WTC11 (cell line): ENCODE data around the gene PALM3. TPM values are rescaled to one million over a fixed set of nuclear protein-coding genes. Genes with fewer than 3 reads are reported as not detected.
A peak's percentile ranks its signal among the peaks of the same experiment; 100 is the strongest.

Source experiments
- ATAC-seq: fragments of 200-7000 bp; cut with Tn5 transposase; 2 replicates; pipeline ENCODE4 v1.10.0; 2021; ENCODE audit warnings: mild to moderate bottlenecking, moderate library complexity
- CTCF ChIA-PET: fragments of 300-600 bp; sonication (Branson Sonifier 250); formaldehyde crosslinking; loops from one replicate; lab custom pipeline; 2021; ENCODE audit warnings: antibody characterized with exemption; lab: Charles Lee
- POLR2A ChIA-PET: fragments of 350-600 bp; sonication (Branson Sonifier 250); formaldehyde crosslinking; loops from one replicate; lab custom pipeline; 2021; ENCODE audit warnings: antibody characterized with exemption; lab: Charles Lee
- DNase-seq: peaks from one replicate; pipeline ENCODE4 v3.0.0; 2021; ENCODE audit warnings: low spot score
- H3K27ac Mint-ChIP-seq: 2 replicates; pipeline ENCODE4 v1.8.0; 2021; ENCODE audit warnings: mixed read lengths
- H3K27me3 Mint-ChIP-seq: 2 replicates; pipeline ENCODE4 v1.8.0; 2021; ENCODE audit warnings: low read depth, mild to moderate bottlenecking, moderate library complexity, mixed read lengths
- H3K36me3 Mint-ChIP-seq: 2 replicates; pipeline ENCODE4 v1.8.0; 2021; ENCODE audit warnings: mixed read lengths
- H3K4me1 Mint-ChIP-seq: 2 replicates; pipeline ENCODE4 v1.8.0; 2022; ENCODE audit warnings: mixed read lengths
- H3K4me3 Mint-ChIP-seq: 2 replicates; pipeline ENCODE4 v1.8.0; 2021; ENCODE audit warnings: mild to moderate bottlenecking, moderate library complexity, mixed read lengths
- H3K9me3 Mint-ChIP-seq: 2 replicates; pipeline ENCODE4 v1.8.0; 2021; ENCODE audit warnings: mixed read lengths
- ETV6 ChIP-seq: sonication (generic); formaldehyde crosslinking; IDR thresholded peaks from 2 replicates; pipeline ENCODE4 v1.8.1; 2022; ENCODE audit warnings: mild to moderate bottlenecking, missing genetic modification reagents
- GRHL2 ChIP-seq: fragments of 250-450 bp; sonication (Bioruptor Pico); IDR thresholded peaks from 2 replicates; pipeline ENCODE4 v1.8.0; 2022; ENCODE audit warnings: mild to moderate bottlenecking, moderate library complexity; ENCODE audit not compliant: insufficient replicate concordance, severe bottlenecking
- JUN ChIP-seq: sonication (generic); formaldehyde crosslinking; IDR thresholded peaks from 2 replicates; pipeline ENCODE4 v1.8.0; 2023; ENCODE audit warnings: mild to moderate bottlenecking, missing genetic modification reagents
- MYBL2 ChIP-seq: sonication (generic); formaldehyde crosslinking; IDR thresholded peaks from 2 replicates; pipeline ENCODE4 v1.8.1; 2023; ENCODE audit warnings: mild to moderate bottlenecking, moderate library complexity, missing genetic modification reagents
- RELA ChIP-seq: sonication (generic); formaldehyde crosslinking; IDR thresholded peaks from 2 replicates; pipeline ENCODE4 v1.8.1; 2022; ENCODE audit warnings: missing genetic modification reagents, mild to moderate bottlenecking, borderline replicate concordance
- ZBTB21 ChIP-seq: sonication (generic); formaldehyde crosslinking; IDR thresholded peaks from 2 replicates; pipeline ENCODE4 v1.8.1; 2023; ENCODE audit warnings: mild to moderate bottlenecking, missing genetic modification reagents, borderline replicate concordance
- ZNF121 ChIP-seq: sonication (generic); formaldehyde crosslinking; IDR thresholded peaks from 2 replicates; pipeline ENCODE4 v1.8.0; 2023; ENCODE audit warnings: missing genetic modification reagents
- ZNF138 ChIP-seq: sonication (generic); formaldehyde crosslinking; conservative IDR thresholded peaks from 2 replicates; pipeline ENCODE4 v1.8.1; 2022; ENCODE audit warnings: mild to moderate bottlenecking, moderate library complexity, missing genetic modification reagents
- total RNA-seq: library from RNA; stranded (reverse); gene quantifications from 3 replicates; pipeline ENCODE4 v1.2.3, GENCODE V29; 2021
- TF ChIP-seq, protein P1 (sequence below): sonication (generic); formaldehyde crosslinking; IDR thresholded peaks from 2 replicates; pipeline ENCODE4 v1.8.0; 2023; ENCODE audit warnings: mild to moderate bottlenecking, missing genetic modification reagents
- TF ChIP-seq, protein P2 (sequence below): fragments of 250-450 bp; sonication (Bioruptor Pico); IDR thresholded peaks from 2 replicates; pipeline ENCODE4 v1.9.0; 2021; ENCODE audit warnings: mild to moderate bottlenecking
- TF ChIP-seq, protein P3 (sequence below): fragments of 250-450 bp; sonication (Bioruptor Pico); conservative IDR thresholded peaks from 2 replicates; pipeline ENCODE4 v1.9.0; 2021; ENCODE audit warnings: mild to moderate bottlenecking
- TF ChIP-seq, protein P4 (sequence below): fragments of 200-600 bp; IDR thresholded peaks from 2 replicates; pipeline ENCODE4 v1.8.0; 2022; ENCODE audit warnings: antibody characterized with exemption
- TF ChIP-seq, protein P5 (sequence below): sonication (generic); formaldehyde crosslinking; IDR thresholded peaks from 2 replicates; pipeline ENCODE4 v1.8.1; 2023; ENCODE audit warnings: mild to moderate bottlenecking, missing genetic modification reagents, borderline replicate concordance
- TF ChIP-seq, protein P6 (sequence below): sonication (generic); formaldehyde crosslinking; IDR thresholded peaks from 2 replicates; pipeline ENCODE4 v1.8.1; 2022; ENCODE audit warnings: low read depth, missing genetic modification reagents, borderline replicate concordance
- TF ChIP-seq, protein P7 (sequence below): fragments of 250-450 bp; sonication (Bioruptor Pico); IDR thresholded peaks from 2 replicates; pipeline ENCODE4 v1.8.0; 2021; ENCODE audit warnings: mild to moderate bottlenecking

The PALM3 gene
- total RNA-seq, 1 experiment from 2014 or later, result 31.1 TPM

DNA sequence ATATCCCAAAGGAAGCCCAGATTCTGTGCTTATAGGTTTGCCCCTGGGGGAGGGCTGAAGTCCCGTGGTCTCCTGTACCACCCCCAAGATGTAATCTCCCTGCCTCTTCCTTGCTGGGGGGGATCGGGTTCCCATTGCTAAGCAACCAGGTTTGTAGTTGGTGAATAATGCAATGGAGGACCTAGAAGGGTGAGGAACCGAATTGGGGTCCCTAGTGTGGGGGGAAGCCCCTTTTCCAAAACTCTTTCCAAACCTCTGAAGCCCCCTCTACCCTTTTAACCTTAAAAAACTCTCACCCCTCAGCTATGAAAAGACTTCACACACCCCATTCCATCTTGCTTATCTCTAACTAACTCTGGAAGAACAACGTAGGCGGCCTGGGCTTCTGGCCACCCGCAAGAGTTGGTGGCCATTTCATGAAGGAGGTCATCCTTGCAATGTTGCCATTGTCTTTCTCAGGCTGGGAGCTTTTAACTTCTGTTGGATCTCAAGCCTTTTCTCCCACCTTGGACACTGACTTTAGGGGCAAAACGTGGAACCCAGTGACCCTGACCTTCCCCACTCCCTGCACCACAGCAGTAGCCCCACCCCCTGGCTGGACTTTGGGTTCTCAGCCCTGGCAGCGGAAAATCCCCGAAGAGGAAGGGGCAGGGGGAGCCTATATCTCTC, 661 bp downstream of the PALM3 start:
- peaks cover 32% of the 10 kb centered on the region for H3K27me3 Mint-ChIP-seq
- H3K27ac Mint-ChIP-seq, result no peak overlapping the region
- peaks cover 16% of the 10 kb centered on the region for H3K4me1 Mint-ChIP-seq
- ChIA-PET CTCF (interaction anchor here (1.4 to 7.8 kb wide), 5 partner anchors 10 to 180 kb away, joined by 3 to 187 read pairs (median 14); partner anchors contain the start of gene MISP3), POLR2A (no interaction called here)
- DNase-seq (no peak), ATAC-seq (no peak)
- TF ChIP-seq RELA (CRISPR knock-in tag) (no peak), ZNF138 (CRISPR knock-in tag) (no peak)
- no peak overlapping the region for H3K4me3 Mint-ChIP-seq
- H3K36me3 Mint-ChIP-seq, result no peaks in the 10 kb centered on the region
- no peaks in the 10 kb centered on the region for H3K9me3 Mint-ChIP-seq

DNA sequence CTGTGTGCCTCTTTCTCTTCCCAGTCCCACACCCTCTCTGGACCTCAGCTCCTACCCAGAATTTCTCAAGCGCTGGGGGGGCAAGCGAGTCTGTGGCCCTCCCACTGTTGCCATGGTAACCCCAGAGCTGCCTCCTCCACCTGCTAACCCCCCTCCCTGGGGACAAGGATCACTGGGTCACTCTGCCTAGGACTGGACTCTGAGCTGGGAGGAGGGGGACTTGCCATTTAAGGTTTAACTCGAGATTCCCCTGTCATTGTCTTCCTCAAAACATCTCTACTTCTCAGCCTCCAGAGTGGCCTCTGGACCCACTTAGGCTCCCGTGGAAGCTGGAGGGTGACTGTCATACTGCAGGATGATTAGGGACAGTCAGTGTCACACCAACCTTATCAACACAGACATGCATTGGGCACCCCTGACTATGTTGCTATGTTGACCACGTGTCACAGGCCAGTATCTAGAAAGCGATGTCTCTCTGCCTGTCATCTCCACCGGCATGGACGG, 2.2 kb downstream of the PALM3 start:
- POLR2A ChIA-PET, result no interaction called here
- TF ChIP-seq, protein P1, sequence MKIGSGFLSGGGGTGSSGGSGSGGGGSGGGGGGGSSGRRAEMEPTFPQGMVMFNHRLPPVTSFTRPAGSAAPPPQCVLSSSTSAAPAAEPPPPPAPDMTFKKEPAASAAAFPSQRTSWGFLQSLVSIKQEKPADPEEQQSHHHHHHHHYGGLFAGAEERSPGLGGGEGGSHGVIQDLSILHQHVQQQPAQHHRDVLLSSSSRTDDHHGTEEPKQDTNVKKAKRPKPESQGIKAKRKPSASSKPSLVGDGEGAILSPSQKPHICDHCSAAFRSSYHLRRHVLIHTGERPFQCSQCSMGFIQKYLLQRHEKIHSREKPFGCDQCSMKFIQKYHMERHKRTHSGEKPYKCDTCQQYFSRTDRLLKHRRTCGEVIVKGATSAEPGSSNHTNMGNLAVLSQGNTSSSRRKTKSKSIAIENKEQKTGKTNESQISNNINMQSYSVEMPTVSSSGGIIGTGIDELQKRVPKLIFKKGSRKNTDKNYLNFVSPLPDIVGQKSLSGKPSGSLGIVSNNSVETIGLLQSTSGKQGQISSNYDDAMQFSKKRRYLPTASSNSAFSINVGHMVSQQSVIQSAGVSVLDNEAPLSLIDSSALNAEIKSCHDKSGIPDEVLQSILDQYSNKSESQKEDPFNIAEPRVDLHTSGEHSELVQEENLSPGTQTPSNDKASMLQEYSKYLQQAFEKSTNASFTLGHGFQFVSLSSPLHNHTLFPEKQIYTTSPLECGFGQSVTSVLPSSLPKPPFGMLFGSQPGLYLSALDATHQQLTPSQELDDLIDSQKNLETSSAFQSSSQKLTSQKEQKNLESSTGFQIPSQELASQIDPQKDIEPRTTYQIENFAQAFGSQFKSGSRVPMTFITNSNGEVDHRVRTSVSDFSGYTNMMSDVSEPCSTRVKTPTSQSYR (CRISPR knock-in tag), result no peak
- TF ChIP-seq GRHL2 (CRISPR knock-in tag), result no peak
- TF ChIP-seq MYBL2 (CRISPR knock-in tag), result no peak
- TF ChIP-seq ZBTB21, result no peak
- TF ChIP-seq, protein P2, sequence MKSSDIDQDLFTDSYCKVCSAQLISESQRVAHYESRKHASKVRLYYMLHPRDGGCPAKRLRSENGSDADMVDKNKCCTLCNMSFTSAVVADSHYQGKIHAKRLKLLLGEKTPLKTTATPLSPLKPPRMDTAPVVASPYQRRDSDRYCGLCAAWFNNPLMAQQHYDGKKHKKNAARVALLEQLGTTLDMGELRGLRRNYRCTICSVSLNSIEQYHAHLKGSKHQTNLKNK (CRISPR knock-in tag), result no peak
- TF ChIP-seq, all 79 proteins: peak for 0
- DNase-seq (no peak), ATAC-seq (no peak)
- no peak overlapping the region for H3K4me3 Mint-ChIP-seq
- no peak overlapping the region for H3K27ac Mint-ChIP-seq
- CTCF ChIA-PET, result interaction anchor here (0.8 to 7.8 kb wide), 26 partner anchors 12 to 347 kb away, joined by 3 to 187 read pairs (median 6); partner anchors contain the start of genes ASF1B, CC2D1A, DCAF15 and IL27RA
- H3K4me1 Mint-ChIP-seq, result peaks cover 16% of the 10 kb centered on the region
- H3K9me3 Mint-ChIP-seq, result no peaks in the 10 kb centered on the region
- H3K27me3 Mint-ChIP-seq, result peaks cover 32% of the 10 kb centered on the region
- H3K36me3 Mint-ChIP-seq, result no peaks in the 10 kb centered on the region

DNA sequence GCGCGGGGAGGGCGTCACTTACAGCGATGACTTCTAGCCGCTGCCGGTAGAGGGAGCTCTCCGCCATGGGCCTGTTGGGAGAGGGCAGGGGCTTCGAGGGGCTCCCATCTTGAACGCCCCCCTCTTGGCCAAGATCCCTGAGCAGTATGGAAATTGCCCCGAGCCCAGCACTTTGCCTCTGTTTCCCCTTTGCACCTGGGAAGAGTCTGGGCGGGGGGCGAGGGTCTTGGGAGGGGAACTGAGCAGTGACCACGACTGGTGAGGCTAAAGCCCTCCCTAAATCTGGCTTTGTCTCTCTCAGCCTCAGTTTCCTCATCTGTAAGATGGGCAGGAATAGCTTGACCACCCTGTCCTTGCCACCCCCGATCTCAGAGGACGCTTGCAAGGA, 2.8 kb downstream of the PALM3 start:
- ATAC-seq, result peak; percentile 50
- Mint-ChIP-seq H3K4me3 (peak overlapping the region; percentile 86), H3K4me1 (peaks cover 16% of the 10 kb centered on the region), H3K9me3 (no peaks in the 10 kb centered on the region), H3K27ac (no peak overlapping the region), H3K27me3 (peaks cover 32% of the 10 kb centered on the region), H3K36me3 (no peaks in the 10 kb centered on the region)
- CTCF ChIA-PET, result interaction anchor here (0.6 to 7.8 kb wide), 58 partner anchors 12 to 902 kb away, joined by 3 to 187 read pairs (median 4); partner anchors contain the start of genes ASF1B, C19orf67, CC2D1A and DCAF15
- DNase-seq, result peak; percentile 78
- POLR2A ChIA-PET, result interaction anchor here (0.6 kb wide), 2 partner anchors 51 to 951 kb away, joined by 4 to 6 read pairs; no protein-coding TSS in a partner anchor
- TF ChIP-seq ETV6 (CRISPR knock-in tag) (no peak), JUN (CRISPR knock-in tag) (no peak), ZNF121 (CRISPR knock-in tag) (no peak)
- TF ChIP-seq, protein P3, sequence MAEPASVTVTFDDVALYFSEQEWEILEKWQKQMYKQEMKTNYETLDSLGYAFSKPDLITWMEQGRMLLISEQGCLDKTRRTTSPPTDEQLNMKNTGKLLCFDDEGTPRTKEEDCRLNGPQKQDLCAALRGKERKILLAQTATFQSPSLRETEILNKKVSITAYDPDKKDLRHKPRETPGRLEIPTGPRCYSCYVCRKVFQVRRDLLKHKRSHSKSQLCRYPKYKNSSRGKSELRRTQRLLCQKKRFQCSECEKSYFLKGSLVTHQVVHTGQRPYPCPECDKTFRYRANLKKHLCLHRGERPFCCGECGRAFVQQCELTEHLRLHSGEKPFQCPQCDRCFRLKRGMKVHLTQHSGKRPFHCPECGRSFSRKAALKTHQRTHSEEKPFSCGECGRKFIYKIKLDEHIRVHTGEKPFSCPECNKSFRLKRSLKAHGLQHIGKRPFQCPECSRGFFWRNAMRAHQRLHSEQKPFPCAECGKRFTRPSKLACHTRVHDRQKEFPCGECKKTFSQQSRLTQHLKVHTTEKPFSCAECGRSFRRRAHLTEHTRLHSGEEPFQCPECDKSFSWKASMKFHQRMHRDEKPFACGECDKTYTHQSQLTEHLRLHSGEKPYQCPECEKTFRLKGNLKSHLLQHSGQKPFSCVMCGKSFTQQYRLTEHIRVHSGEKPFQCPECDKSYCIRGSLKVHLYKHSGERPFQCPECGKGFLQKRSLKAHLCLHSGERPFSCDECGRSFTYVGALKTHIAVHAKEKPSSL (CRISPR knock-in tag), result no peak
- TF ChIP-seq, protein P4, sequence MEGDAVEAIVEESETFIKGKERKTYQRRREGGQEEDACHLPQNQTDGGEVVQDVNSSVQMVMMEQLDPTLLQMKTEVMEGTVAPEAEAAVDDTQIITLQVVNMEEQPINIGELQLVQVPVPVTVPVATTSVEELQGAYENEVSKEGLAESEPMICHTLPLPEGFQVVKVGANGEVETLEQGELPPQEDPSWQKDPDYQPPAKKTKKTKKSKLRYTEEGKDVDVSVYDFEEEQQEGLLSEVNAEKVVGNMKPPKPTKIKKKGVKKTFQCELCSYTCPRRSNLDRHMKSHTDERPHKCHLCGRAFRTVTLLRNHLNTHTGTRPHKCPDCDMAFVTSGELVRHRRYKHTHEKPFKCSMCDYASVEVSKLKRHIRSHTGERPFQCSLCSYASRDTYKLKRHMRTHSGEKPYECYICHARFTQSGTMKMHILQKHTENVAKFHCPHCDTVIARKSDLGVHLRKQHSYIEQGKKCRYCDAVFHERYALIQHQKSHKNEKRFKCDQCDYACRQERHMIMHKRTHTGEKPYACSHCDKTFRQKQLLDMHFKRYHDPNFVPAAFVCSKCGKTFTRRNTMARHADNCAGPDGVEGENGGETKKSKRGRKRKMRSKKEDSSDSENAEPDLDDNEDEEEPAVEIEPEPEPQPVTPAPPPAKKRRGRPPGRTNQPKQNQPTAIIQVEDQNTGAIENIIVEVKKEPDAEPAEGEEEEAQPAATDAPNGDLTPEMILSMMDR, result peak; percentile 87
- TF ChIP-seq, protein P5, sequence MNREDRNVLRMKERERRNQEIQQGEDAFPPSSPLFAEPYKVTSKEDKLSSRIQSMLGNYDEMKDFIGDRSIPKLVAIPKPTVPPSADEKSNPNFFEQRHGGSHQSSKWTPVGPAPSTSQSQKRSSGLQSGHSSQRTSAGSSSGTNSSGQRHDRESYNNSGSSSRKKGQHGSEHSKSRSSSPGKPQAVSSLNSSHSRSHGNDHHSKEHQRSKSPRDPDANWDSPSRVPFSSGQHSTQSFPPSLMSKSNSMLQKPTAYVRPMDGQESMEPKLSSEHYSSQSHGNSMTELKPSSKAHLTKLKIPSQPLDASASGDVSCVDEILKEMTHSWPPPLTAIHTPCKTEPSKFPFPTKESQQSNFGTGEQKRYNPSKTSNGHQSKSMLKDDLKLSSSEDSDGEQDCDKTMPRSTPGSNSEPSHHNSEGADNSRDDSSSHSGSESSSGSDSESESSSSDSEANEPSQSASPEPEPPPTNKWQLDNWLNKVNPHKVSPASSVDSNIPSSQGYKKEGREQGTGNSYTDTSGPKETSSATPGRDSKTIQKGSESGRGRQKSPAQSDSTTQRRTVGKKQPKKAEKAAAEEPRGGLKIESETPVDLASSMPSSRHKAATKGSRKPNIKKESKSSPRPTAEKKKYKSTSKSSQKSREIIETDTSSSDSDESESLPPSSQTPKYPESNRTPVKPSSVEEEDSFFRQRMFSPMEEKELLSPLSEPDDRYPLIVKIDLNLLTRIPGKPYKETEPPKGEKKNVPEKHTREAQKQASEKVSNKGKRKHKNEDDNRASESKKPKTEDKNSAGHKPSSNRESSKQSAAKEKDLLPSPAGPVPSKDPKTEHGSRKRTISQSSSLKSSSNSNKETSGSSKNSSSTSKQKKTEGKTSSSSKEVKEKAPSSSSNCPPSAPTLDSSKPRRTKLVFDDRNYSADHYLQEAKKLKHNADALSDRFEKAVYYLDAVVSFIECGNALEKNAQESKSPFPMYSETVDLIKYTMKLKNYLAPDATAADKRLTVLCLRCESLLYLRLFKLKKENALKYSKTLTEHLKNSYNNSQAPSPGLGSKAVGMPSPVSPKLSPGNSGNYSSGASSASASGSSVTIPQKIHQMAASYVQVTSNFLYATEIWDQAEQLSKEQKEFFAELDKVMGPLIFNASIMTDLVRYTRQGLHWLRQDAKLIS (CRISPR knock-in tag), result no peak
- TF ChIP-seq, protein P6, sequence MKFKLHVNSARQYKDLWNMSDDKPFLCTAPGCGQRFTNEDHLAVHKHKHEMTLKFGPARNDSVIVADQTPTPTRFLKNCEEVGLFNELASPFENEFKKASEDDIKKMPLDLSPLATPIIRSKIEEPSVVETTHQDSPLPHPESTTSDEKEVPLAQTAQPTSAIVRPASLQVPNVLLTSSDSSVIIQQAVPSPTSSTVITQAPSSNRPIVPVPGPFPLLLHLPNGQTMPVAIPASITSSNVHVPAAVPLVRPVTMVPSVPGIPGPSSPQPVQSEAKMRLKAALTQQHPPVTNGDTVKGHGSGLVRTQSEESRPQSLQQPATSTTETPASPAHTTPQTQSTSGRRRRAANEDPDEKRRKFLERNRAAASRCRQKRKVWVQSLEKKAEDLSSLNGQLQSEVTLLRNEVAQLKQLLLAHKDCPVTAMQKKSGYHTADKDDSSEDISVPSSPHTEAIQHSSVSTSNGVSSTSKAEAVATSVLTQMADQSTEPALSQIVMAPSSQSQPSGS (CRISPR knock-in tag), result no peak
- TF ChIP-seq, protein P7, sequence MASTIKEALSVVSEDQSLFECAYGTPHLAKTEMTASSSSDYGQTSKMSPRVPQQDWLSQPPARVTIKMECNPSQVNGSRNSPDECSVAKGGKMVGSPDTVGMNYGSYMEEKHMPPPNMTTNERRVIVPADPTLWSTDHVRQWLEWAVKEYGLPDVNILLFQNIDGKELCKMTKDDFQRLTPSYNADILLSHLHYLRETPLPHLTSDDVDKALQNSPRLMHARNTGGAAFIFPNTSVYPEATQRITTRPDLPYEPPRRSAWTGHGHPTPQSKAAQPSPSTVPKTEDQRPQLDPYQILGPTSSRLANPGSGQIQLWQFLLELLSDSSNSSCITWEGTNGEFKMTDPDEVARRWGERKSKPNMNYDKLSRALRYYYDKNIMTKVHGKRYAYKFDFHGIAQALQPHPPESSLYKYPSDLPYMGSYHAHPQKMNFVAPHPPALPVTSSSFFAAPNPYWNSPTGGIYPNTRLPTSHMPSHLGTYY (CRISPR knock-in tag), result no peak
